Activated T-cell treated with anti-CD3 and anti-CD28 coated beads, Interleukin-2, amount 50 U/mL, for 4 hours (primary cell): ENCODE results near the gene MTMR8. TPM values are rescaled to one million over a fixed set of nuclear protein-coding genes. Genes with fewer than 3 reads are reported as not detected.

Source experiments
- ATAC-seq, 2 donors: fragments of 200-7000 bp; cut with Tn5 transposase; one replicate each; pipeline ENCODE4 v1.10.0; 2021
- DNase-seq: peaks from one replicate; pipeline ENCODE4 v3.0.0-alpha.2; 2020
- H3K27me3 Mint-ChIP-seq: one replicate; pipeline ENCODE4 v1.8.0; 2021; ENCODE audit warnings: low read depth, mixed read lengths
- H3K36me3 Mint-ChIP-seq: one replicate; pipeline ENCODE4 v1.8.0; 2022; ENCODE audit warnings: mixed read lengths; ENCODE audit not compliant: insufficient read depth
- H3K4me1 Mint-ChIP-seq: one replicate; pipeline ENCODE4 v1.8.0; 2021; ENCODE audit warnings: low read depth, mixed read lengths
- H3K4me3 Mint-ChIP-seq: one replicate; pipeline ENCODE4 v1.8.0; 2021; ENCODE audit warnings: mild to moderate bottlenecking, moderate library complexity, mixed read lengths
- H3K9me3 Mint-ChIP-seq: one replicate; pipeline ENCODE4 v1.8.0; 2021; ENCODE audit warnings: mixed read lengths
- total RNA-seq, 3 donors: library from RNA; stranded (reverse); gene quantifications; one replicate each; pipeline ENCODE4 v1.2.1, GENCODE V29; 2021

MTMR8 gene
- total RNA-seq, 3 donors from 2014 or later, result 1.4 to 1.8 (median 1.8) TPM

- Mint-ChIP-seq H3K36me3 (peaks cover 45% of the 10 kb centered on the region), H3K27me3 (no peaks in the 10 kb centered on the region), H3K4me1 (no peaks in the 10 kb centered on the region), H3K9me3 (no peaks in the 10 kb centered on the region), H3K4me3 (no peak overlapping the region)
- ATAC-seq, result no peak
- no peak for DNase-seq
These were observed 43.2 kb downstream of the MTMR8 start for GRCh38 chrX:64352081-64352480.

GRCh38 chrX:64350521-64350920 lies 44.7 kb downstream of the MTMR8 start:
- peaks cover 37% of the 10 kb centered on the region for H3K36me3 Mint-ChIP-seq
- no peak for ATAC-seq
- H3K4me1 Mint-ChIP-seq, result no peaks in the 10 kb centered on the region
- no peaks in the 10 kb centered on the region for H3K9me3 Mint-ChIP-seq
- H3K27me3 Mint-ChIP-seq, result no peaks in the 10 kb centered on the region
- no peak for DNase-seq
- H3K4me3 Mint-ChIP-seq, result no peak overlapping the region

DNA sequence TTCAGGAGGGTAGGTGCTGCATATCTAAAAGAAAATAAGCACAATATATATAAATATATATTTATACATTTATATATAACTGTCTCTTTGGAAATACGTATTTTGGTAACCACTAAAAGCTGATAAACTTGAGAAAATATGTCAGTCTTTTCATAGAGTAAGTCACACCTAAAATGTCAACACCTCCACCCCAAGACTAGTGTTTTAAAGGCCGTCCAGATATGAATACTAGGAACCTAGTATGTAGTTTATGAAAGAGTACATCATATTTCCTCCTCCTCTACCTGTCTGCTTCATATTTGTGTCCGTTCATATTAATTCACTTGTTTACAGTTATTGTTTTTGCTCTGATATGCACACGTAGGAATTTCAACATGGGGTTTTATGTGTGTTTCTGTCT lies 45.2 kb downstream of the MTMR8 start:
- no peaks in the 10 kb centered on the region for H3K9me3 Mint-ChIP-seq
- H3K36me3 Mint-ChIP-seq, result peaks cover 32% of the 10 kb centered on the region
- no peak for ATAC-seq

DNA sequence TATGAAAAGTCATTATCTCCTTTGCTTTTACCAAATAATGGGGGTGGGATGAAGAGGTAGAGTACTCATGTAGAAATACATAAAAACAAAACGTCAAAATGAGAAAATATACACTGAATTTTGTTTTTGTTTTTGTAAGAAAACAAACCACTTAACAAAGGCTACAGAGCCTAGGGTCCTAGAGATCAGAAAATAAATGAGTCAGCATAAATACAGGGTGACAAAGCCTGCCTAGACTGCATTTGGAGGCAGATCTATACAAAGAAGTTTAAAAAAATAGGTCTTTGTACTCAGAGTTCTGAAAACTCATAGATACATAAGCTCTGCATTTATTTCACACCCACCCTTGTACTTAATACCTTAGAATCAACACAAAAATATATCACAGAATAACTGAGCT lies 52.4 kb downstream of the MTMR8 start:
- H3K9me3 Mint-ChIP-seq, result no peaks in the 10 kb centered on the region
- no peaks in the 10 kb centered on the region for H3K27me3 Mint-ChIP-seq
- DNase-seq (no peak), ATAC-seq (no peak)
- H3K4me3 Mint-ChIP-seq, result no peak overlapping the region
- no peaks in the 10 kb centered on the region for H3K4me1 Mint-ChIP-seq
- peaks cover 11% of the 10 kb centered on the region for H3K36me3 Mint-ChIP-seq

More for the DNA sequence above, 45.2 kb downstream of the MTMR8 start:
- Mint-ChIP-seq H3K27me3 (no peaks in the 10 kb centered on the region), H3K4me3 (no peak overlapping the region), H3K4me1 (no peaks in the 10 kb centered on the region)
- no peak for DNase-seq

DNA sequence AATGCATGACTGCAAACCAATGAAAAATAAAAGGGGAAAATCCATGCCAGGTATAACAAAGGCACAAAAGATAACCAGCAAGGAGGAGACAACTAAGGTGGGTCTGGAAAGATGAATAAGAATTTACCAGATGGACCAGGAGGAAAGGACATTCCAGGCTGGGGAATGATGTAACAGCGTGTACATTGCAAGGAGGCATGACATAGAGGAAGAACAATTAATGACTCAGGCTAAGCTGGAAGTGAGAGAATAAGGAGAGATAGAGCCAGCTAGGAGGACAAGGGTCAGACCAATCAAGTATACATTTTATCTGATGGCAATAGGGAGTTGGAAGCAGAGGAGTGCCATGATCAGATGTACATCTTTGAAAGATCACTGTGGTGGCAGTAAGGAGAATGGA lies 57.0 kb downstream of the MTMR8 start:
- peaks cover 12% of the 10 kb centered on the region for H3K36me3 Mint-ChIP-seq
- H3K4me1 Mint-ChIP-seq, result no peaks in the 10 kb centered on the region
- no peak overlapping the region for H3K4me3 Mint-ChIP-seq
- no peak for ATAC-seq
- no peaks in the 10 kb centered on the region for H3K27me3 Mint-ChIP-seq
- no peak for DNase-seq
- H3K9me3 Mint-ChIP-seq, result no peaks in the 10 kb centered on the region

DNA sequence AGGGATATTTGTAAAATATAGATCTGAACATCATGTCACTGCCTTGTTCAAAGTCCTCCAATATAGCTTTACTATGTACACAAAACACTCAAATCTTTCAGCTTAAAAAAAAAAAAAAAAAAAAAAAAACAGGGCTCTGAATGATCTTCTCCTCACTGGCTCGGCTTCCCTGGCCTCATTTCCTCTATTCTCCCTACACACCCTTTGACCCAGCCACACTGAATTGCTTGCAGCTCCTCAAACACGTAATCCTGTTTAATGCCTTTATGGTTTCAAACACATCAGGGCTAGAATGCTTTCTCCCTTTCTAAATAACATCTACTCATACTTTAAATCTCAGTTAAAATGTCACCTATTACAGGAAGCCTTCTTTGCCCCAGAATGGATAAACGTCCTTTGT lies 60.8 kb downstream of the MTMR8 start:
- Mint-ChIP-seq H3K36me3 (peaks cover 19% of the 10 kb centered on the region), H3K9me3 (no peaks in the 10 kb centered on the region), H3K4me1 (no peaks in the 10 kb centered on the region), H3K4me3 (no peak overlapping the region), H3K27me3 (no peaks in the 10 kb centered on the region)
- DNase-seq (no peak), ATAC-seq (no peak)

GRCh38 chrX:64330284-64330683 lies 65.0 kb downstream of the MTMR8 start:
- H3K4me1 Mint-ChIP-seq, result no peaks in the 10 kb centered on the region
- no peak for ATAC-seq
- no peaks in the 10 kb centered on the region for H3K27me3 Mint-ChIP-seq
- no peak for DNase-seq
- no peaks in the 10 kb centered on the region for H3K9me3 Mint-ChIP-seq
- H3K4me3 Mint-ChIP-seq, result no peak overlapping the region
- peaks cover 42% of the 10 kb centered on the region for H3K36me3 Mint-ChIP-seq

DNA sequence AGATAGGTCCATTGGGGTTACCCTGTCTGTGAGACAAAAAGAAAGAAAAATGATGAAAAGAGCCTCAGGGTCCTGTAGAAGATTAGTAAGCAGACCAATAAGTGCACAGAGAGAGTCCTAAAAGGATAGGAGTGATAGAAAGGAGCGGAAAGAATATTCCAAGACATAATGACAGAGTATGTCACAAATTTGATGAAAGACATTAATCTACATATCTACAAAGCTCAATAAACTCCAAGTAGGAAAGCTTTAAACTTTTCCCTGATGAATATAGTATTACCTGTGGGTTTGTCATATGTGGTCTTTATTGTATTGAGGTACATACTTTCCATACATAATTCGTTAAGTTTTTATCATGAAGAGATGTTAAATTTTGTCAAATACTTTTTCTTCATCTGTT lies 73.7 kb downstream of the MTMR8 start:
- DNase-seq (no peak), ATAC-seq (no peak)
- Mint-ChIP-seq H3K4me3 (no peak overlapping the region), H3K9me3 (peaks cover 15% of the 10 kb centered on the region), H3K36me3 (peaks cover 55% of the 10 kb centered on the region), H3K4me1 (no peaks in the 10 kb centered on the region), H3K27me3 (no peaks in the 10 kb centered on the region)

GRCh38 chrX:64313624-64314023 lies 81.6 kb downstream of the MTMR8 start:
- ATAC-seq, result no peak
- DNase-seq, result no peak
- no peaks in the 10 kb centered on the region for H3K27me3 Mint-ChIP-seq
- peaks cover 18% of the 10 kb centered on the region for H3K9me3 Mint-ChIP-seq
- H3K36me3 Mint-ChIP-seq, result peaks cover 10% of the 10 kb centered on the region
- no peak overlapping the region for H3K4me3 Mint-ChIP-seq
- no peaks in the 10 kb centered on the region for H3K4me1 Mint-ChIP-seq

DNA sequence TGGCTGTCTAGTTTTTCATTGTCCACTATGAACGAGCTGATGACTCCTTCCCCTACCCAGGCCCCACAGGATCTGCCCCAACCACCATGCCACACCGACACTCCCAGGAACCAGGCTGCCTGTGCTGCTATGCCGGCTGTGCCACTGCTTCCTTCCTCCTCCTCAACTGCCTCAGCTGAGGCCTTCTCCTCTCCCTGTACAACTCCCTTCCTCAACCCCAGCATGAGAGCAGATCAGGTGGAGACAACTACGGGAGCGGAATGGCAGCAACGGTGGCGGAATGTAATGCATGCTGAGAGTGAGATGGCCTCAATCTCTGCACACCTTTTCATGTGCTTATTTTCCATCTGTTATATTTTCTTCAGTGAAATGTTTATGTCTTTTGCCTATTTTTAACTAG lies 88.5 kb downstream of the MTMR8 start:
- peaks cover 2% of the 10 kb centered on the region for H3K36me3 Mint-ChIP-seq
- H3K4me3 Mint-ChIP-seq, result no peak overlapping the region
- no peaks in the 10 kb centered on the region for H3K27me3 Mint-ChIP-seq
- H3K4me1 Mint-ChIP-seq, result no peaks in the 10 kb centered on the region
- DNase-seq, result no peak
- peaks cover 21% of the 10 kb centered on the region for H3K9me3 Mint-ChIP-seq
- no peak for ATAC-seq

DNA sequence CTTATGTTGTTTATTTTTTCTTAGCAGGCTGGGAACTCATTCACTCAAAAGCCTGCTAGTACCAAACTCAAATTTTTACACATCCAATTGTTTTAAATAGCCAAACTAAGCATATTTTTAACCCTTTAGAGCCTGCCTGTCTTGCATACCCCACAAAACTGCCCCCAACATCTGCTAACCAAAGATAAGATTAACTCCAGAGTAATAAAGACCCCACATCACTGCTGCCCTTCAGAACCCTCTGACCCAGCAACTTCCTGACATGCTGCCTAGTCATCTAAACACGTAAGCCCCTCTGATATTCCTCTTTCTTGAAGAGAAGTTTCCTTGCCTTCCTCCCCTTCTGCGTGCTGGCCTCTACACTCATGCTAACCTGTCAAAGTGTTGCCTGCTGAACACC lies 104.1 kb downstream of the MTMR8 start:
- Mint-ChIP-seq H3K36me3 (peaks cover 6% of the 10 kb centered on the region), H3K4me3 (no peak overlapping the region), H3K4me1 (no peaks in the 10 kb centered on the region), H3K9me3 (peaks cover 5% of the 10 kb centered on the region), H3K27me3 (no peaks in the 10 kb centered on the region)
- no peak for DNase-seq
- no peak for ATAC-seq

- no peak for ATAC-seq
- no peaks in the 10 kb centered on the region for H3K4me1 Mint-ChIP-seq
- DNase-seq, result no peak
- no peak overlapping the region for H3K4me3 Mint-ChIP-seq
- H3K27me3 Mint-ChIP-seq, result no peaks in the 10 kb centered on the region
- H3K9me3 Mint-ChIP-seq, result peaks cover under 1% of the 10 kb centered on the region
- peaks cover 26% of the 10 kb centered on the region for H3K36me3 Mint-ChIP-seq
These were observed 130.0 kb downstream of the MTMR8 start for GRCh38 chrX:64265265-64265664.

DNA sequence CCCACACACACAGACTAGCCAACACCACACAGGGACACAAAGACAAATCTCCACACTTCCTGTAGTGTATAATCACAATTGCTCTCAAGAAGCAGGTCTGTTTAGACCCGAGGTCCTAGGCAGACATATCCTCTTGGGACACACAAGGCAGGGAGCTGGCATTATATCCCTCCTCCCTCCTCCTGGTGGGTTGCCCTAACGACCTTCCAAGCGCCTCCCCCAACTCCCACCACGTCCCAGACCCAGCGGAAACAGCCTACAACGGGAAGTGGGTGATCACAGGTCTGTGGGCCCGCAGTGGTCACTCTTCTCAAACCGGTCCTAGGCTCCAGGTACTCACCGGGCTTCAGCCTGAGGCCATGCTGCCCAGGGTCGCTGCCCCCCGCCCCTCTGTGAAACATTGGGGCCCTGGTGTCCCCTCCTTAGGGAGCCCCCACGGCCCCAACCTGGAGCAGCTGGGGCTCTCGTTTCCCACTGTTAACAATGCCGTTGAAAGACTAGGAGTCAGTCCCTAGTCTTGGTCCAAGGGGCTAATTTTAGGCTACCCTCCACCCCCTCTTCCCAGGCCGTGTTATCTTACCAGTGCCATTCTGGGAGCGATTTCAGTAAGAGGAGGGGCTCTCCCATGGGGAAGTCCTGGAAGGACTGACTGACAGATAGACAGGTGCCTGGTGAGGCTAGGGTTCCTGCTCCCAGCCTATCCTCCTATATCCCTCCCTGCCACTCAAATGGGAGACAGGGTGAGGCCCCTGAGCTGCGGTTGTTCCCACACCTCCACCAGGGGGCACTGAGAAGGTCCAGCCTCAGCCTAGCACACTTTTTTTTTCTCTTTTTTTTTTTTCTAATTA lies 164.9 kb downstream of the MTMR8 start, which contains the start of gene ASB12:
TSS of gene ASB12 (minus strand) at position 485 of the 848 bp plus-strand sequence. CDS start 4,957 bp downstream, outside the sequence.
- Mint-ChIP-seq H3K27me3 (no peaks in the 10 kb centered on the region), H3K36me3 (no peaks in the 10 kb centered on the region), H3K9me3 (no peaks in the 10 kb centered on the region), H3K4me3 (no peak within 1 kb of the TSS), H3K4me1 (no peaks in the 10 kb centered on the region)
- ATAC-seq (no peak), DNase-seq (no peak)

- H3K9me3 Mint-ChIP-seq, result no peaks in the 10 kb centered on the region
- H3K27me3 Mint-ChIP-seq, result no peaks in the 10 kb centered on the region
- no peaks in the 10 kb centered on the region for H3K4me1 Mint-ChIP-seq
- ATAC-seq, result no peak
- H3K36me3 Mint-ChIP-seq, result no peaks in the 10 kb centered on the region
- no peak overlapping the region for H3K4me3 Mint-ChIP-seq
- no peak for DNase-seq
These were observed 166.1 kb downstream of the MTMR8 start for GRCh38 chrX:64229154-64229553.
